Aorta (tissue), 5 donors: ENCODE data around the gene CD19. TPM values are rescaled to one million over a fixed set of nuclear protein-coding genes. Genes with fewer than 3 reads are reported as not detected.

ENCODE experiments used
- ATAC-seq: fragments of 200-7000 bp; cut with Tn5 transposase; one replicate; pipeline ENCODE4 v1.9.1; 2022; ENCODE audit warnings: moderate library complexity; ENCODE audit not compliant: low FRiP score
- DNase-seq, 2 donors: peaks; one replicate each; pipeline ENCODE4 v3.0.0-alpha.2; 2020
- H3K27ac ChIP-seq, 2 donors: one replicate each; pipeline ENCODE4 v1.5.1; 2013; ENCODE audit warnings: low read length in 2 of 2, mild to moderate bottlenecking in 2 of 2, moderate library complexity in 2 of 2, control low read depth in 1 of 2, inconsistent platforms in 1 of 2, low read depth in 1 of 2
- H3K27me3 ChIP-seq, 2 donors: one replicate each; pipeline ENCODE4 v1.6.1; 2013; ENCODE audit warnings: control low read depth in 1 of 2, low read length in 1 of 2, mild to moderate bottlenecking in 1 of 2, moderate library complexity in 1 of 2; ENCODE audit not compliant: insufficient read depth in 2 of 2, control insufficient read depth in 1 of 2
- H3K36me3 ChIP-seq, 2 donors: one replicate each; pipeline ENCODE4 v1.6.1; 2013; ENCODE audit warnings: control low read depth in 1 of 2, low read length in 1 of 2, mild to moderate bottlenecking in 1 of 2; ENCODE audit not compliant: insufficient read depth in 2 of 2, control insufficient read depth in 1 of 2
- H3K4me1 ChIP-seq, 2 donors: one replicate each; pipeline ENCODE4 v1.6.1; 2013; ENCODE audit warnings: low read length in 2 of 2, control low read depth in 1 of 2, mild to moderate bottlenecking in 1 of 2, moderate library complexity in 1 of 2; ENCODE audit not compliant: insufficient read depth in 2 of 2, control insufficient read depth in 1 of 2
- H3K4me3 ChIP-seq, 2 donors: one replicate each; pipeline ENCODE4 v1.5.1; 2013; ENCODE audit warnings: low read length in 2 of 2, control low read depth in 1 of 2, mild to moderate bottlenecking in 1 of 2
- H3K9me3 ChIP-seq: one replicate; pipeline ENCODE4 v1.6.1; 2013; ENCODE audit warnings: mild to moderate bottlenecking, low read length; ENCODE audit not compliant: control insufficient read depth
- WGBS, 2 donors: extraction: QIAGEN DNeasy Blood & Tissue Kit; methylation state at CpG; one replicate each; pipeline ENCODE4 v1.1.7; 2013; 5-methylcytosine and 5-hydroxymethylcytosine counted together
- intact Hi-C, 2 donors: fragments of 100-400 bp; cut with DNase I; formaldehyde crosslinking; loops; one replicate each; pipeline versions ENCODE4 v1.14.2 to v1.15.0; 2022
- polyA plus RNA-seq, 2 donors: library from polyadenylated mRNA; stranded (reverse); fragments of 200-250 nt; gene quantifications; one replicate each; pipeline ENCODE4 v1.2.3, GENCODE V29; 2013
- total RNA-seq, 2 donors: library from RNA; stranded (reverse); fragmentation: NEBNext Ultra II Directional; extraction: Animal tissue kit (Norgen Biotek cat#: 25700); gene quantifications; one replicate each; pipeline ENCODE4 v1.2.1, GENCODE V29; 2021
- donor health status: healthy with polysubstance abuse.
- donor health status: Bipolar disorder and iron deficiency.
- donor health status: DM: no; HTN: no; CAD: no.
- donor health status: DM: no; HTN: no; CAD: no.
- donor health status: DM: yes; HTN: yes; CAD: no.

The CD19 gene
- total and polyA plus RNA-seq, 4 donors, result 0.10 to 0.71 (median 0.63) TPM; not detected in 1

DNA sequence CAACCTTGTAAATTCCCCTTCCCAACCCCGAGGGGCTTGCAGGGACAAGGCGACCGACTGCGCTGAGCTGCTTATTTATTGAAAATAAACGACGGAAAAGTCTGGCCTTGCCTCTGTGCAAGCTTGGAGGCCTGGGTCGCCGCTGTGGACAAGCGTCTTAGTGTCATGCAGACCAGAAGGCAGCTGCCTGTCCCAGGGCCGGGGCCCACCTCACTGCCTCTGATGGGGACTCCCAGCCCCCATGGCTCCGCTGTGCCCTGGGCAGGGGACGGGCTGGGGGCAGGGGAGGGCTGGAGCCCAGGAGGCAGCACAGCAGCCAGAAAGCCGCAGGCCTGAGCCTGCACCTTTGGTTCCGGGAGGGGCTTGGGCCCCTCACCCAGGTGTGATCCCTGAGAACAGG is 27.4 kb upstream of the CD19 start:
- Histone ChIP-seq H3K9me3 (no peaks in the 10 kb centered on the region), H3K27me3 (no peaks in the 10 kb centered on the region), H3K36me3 (no peaks in the 10 kb centered on the region), H3K4me1 (no peaks in the 10 kb centered on the region), H3K4me3 (no peak overlapping the region), H3K27ac (no peak overlapping the region)
- no peak for ATAC-seq
- intact Hi-C loops, result no loop called here
- 77 to 85% methylated on average over 14 of the region's 14 CpGs for WGBS, 2 donors
- DNase-seq, result no peak

DNA sequence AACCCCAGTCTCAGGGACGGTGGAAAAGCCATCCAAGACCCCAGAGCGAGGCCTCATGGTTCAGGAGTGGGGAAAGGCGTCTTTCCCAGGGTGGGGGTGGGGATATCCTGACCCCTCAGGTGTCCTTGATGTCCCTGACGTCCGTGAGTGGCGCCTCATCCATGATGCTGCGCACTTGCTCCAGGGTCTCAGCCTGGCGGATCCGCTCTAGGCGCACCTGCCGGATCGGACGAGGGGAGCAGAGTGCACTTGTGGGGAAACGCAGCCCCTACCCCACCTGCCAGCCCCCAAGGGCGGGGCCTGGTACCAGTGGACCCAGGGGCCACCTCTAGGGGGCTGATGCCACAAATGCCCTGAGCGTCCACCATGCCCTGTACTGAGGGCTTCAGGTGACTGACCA is 26.9 kb upstream of the CD19 start:
- H3K36me3 ChIP-seq, result no peaks in the 10 kb centered on the region
- intact Hi-C loops, result no loop called here

DNA sequence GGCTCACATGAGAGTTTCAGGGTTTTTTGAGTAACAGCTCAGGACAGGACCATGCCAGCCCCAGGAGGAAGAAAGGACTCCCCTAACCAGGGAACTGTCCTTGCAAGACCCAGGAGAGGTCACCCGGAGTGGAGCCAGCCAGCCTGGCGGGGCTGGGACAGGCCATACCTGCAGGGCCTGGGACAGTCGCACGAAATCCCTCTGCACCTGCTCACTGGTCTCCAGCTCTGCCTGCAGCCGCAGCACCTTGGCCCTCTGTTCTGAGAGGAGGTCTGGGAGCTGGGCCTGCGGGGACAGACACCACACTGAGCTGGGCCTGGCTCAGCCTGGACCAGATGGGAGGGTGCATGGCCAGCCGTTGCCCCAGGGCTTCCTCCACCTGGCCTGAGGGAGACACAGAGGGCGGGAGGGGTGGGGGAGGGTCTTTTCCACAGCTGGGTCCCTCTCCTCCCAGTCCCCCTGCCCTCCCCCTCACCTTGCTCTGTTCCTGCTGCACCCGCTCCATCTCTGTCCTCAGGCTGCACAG is 26.5 kb upstream of the CD19 start:
- H3K9me3 ChIP-seq, result no peaks in the 10 kb centered on the region
- H3K36me3 ChIP-seq, result no peaks in the 10 kb centered on the region
- intact Hi-C loops, result no loop called here
- no peak overlapping the region for H3K4me3 ChIP-seq
- ATAC-seq (no peak), DNase-seq (no peak)
- H3K4me1 ChIP-seq, result no peaks in the 10 kb centered on the region
- no peaks in the 10 kb centered on the region for H3K27me3 ChIP-seq
- no peak overlapping the region for H3K27ac ChIP-seq
- 89 to 92% methylated on average over 9 of the region's 9 CpGs for WGBS, 2 donors

More for the DNA sequence above, 26.9 kb upstream of the CD19 start:
- no peak for DNase-seq
- no peaks in the 10 kb centered on the region for H3K4me1 ChIP-seq
- H3K27me3 ChIP-seq, result no peaks in the 10 kb centered on the region
- H3K9me3 ChIP-seq, result no peaks in the 10 kb centered on the region
- H3K27ac ChIP-seq, result no peak overlapping the region
- ATAC-seq, result no peak
- H3K4me3 ChIP-seq, result no peak overlapping the region
- 95 to 96% methylated on average over 16 of the region's 16 CpGs for WGBS, 2 donors

DNA sequence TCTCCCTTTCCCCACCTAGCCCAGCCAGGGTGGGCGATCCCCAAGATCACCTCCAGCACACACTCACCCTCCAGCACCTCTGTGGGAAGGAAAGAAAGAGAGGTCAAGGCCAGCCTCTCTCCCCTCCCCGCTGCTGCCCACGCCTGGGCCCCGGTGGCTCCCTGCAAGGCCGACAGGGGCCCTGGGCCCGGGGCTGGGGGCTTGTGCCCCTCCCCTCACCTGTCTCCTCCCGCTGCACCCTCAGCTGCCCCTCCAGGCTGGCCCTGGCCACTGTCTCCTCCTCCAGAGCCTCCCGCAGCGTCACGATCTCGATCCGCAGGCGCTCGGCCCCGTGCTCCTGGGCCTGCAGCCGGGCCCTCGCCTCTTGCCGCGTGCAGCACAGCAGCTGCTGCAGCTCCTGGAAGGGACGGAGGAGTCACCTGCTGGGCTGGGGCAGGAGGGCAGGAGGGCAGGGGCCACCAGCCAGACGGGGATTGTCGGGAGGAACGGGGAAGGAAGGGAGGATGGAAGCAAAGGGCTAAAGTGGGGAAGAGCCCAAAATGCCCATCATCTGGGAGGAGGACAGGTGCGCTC is 25.9 kb upstream of the CD19 start:
- ATAC-seq (no peak), DNase-seq (no peak)
- H3K4me1 ChIP-seq, result no peaks in the 10 kb centered on the region
- WGBS, 2 donors, result 77 to 84% methylated on average over 23 to 24 of the region's 24 CpGs
- no peaks in the 10 kb centered on the region for H3K9me3 ChIP-seq
- H3K27me3 ChIP-seq, result no peaks in the 10 kb centered on the region
- intact Hi-C loops, result no loop called here
- no peaks in the 10 kb centered on the region for H3K36me3 ChIP-seq
- H3K27ac ChIP-seq, result no peak overlapping the region
- no peak overlapping the region for H3K4me3 ChIP-seq

GRCh38 chr16:28910086-28911031 is 21.4 kb upstream of the CD19 start:
- WGBS, 2 donors, result 88 to 90% methylated on average over 19 of the region's 19 CpGs
- Histone ChIP-seq H3K9me3 (no peaks in the 10 kb centered on the region), H3K27ac (no peak overlapping the region), H3K4me3 (no peak overlapping the region), H3K4me1 (no peaks in the 10 kb centered on the region), H3K27me3 (no peaks in the 10 kb centered on the region), H3K36me3 (peaks cover 0 to 2% of the 10 kb centered on the region in 2 donors)
- intact Hi-C loops, result no loop called here
- DNase-seq, result no peak
- ATAC-seq, result no peak

- Histone ChIP-seq H3K36me3 (peaks cover 0 to 2% of the 10 kb centered on the region in 2 donors), H3K27me3 (no peaks in the 10 kb centered on the region), H3K27ac (no peak overlapping the region), H3K4me1 (no peaks in the 10 kb centered on the region), H3K4me3 (no peak overlapping the region), H3K9me3 (no peaks in the 10 kb centered on the region)
- DNase-seq (no peak), ATAC-seq (no peak)
- WGBS, 2 donors, result 91 to 93% methylated on average over 12 of the region's 12 CpGs
- intact Hi-C loops, result no loop called here
These were observed 19.2 kb upstream of the CD19 start for GRCh38 chr16:28912558-28912957.

DNA sequence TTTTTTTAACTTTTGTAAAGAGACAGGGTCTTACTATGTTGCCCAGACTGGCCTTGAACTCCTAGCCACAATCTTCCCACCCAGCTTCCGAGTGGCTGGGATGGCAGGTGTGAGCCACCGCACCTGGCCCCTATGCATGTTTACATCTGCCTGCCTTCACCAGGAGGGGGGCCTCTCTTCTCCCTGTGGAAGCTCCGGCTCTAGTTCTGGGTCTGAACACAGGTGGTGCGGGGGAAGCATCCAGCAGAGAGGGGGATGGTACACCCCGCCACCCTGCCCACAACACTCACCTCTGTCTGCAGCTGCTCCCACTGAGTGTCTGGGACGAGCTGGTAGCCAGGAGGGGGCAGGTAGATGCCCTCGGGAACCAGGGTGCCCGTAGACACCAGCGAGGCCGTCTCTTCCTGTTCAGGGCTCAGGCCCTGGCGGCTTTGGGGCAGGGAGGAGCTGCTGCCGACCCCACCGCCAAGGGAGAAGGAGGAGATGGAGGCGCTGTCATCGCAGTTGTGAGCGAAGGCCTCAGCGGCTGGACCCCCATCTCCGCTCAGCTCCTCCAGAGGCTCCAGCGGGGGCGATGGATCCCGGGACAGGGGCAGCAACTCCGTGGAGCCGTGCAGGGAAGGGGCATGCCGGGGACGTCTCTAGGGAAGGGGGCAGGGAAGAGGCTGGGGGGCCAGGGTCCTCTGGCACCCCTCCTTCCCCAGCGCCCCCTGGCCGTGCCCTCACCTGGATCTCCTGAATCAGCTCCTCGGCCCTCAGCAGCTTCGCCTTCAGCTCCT is 17.6 kb upstream of the CD19 start:
- peak; percentile 22 for ATAC-seq
- no peak overlapping the region for H3K27ac ChIP-seq
- no peaks in the 10 kb centered on the region for H3K4me1 ChIP-seq
- H3K4me3 ChIP-seq, result no peak overlapping the region
- H3K36me3 ChIP-seq, result peaks cover 0 to 2% of the 10 kb centered on the region in 2 donors
- 92 to 96% methylated on average over 26 to 29 of the region's 29 CpGs for WGBS, 2 donors
- no peaks in the 10 kb centered on the region for H3K9me3 ChIP-seq
- no peak for DNase-seq
- intact Hi-C loops, result no loop called here
- no peaks in the 10 kb centered on the region for H3K27me3 ChIP-seq

DNA sequence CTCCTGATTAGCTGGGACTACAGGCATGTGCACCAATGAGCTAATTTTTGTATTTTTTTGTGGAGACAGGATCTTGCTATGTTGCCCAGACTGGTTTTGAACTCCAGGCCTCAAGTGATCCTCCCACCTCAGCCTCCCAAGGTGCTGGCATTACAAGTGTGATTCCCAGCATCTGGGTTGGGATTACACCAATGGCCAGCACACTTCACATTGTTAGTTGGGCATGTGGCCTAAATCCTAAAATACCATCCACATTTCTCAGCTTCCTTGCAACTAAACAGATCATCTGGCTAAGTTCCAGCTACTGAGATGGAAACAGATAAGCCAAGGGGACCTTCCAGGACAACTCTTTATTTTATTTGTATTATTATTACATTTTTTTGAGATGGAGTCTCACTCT is 16.6 kb upstream of the CD19 start:
- H3K4me1 ChIP-seq, result no peaks in the 10 kb centered on the region
- no peaks in the 10 kb centered on the region for H3K9me3 ChIP-seq
- no peak for DNase-seq
- no peaks in the 10 kb centered on the region for H3K27me3 ChIP-seq
- H3K27ac ChIP-seq, result no peak overlapping the region
- intact Hi-C loops, result no loop called here
- ATAC-seq, result no peak
- H3K36me3 ChIP-seq, result peaks cover 0 to 2% of the 10 kb centered on the region in 2 donors
- no peak overlapping the region for H3K4me3 ChIP-seq
